NB4 (cell line): ENCODE data around the gene CHST15.

ENCODE experiments used
- DNase-seq: peaks from one replicate; pipeline ENCODE4 v3.0.0; 2010; ENCODE audit warnings: low read depth
- H3K4me3 ChIP-seq: one replicate; pipeline ENCODE4 v1.5.1; 2011; ENCODE audit warnings: mild to moderate bottlenecking, low read depth, low read length, moderate library complexity
- CTCF ChIP-seq: IDR thresholded peaks from one replicate; pipeline ENCODE4 v1.5.1; 2012; ENCODE audit warnings: low read depth, low read length
- MAX ChIP-seq: IDR thresholded peaks from 2 replicates; pipeline ENCODE4 v1.6.1; 2011; ENCODE audit warnings: low read depth, low read length
- MYC ChIP-seq: IDR thresholded peaks from 2 replicates; pipeline ENCODE4 v1.6.1; 2011; ENCODE audit warnings: low read depth, low read length
- POLR2A ChIP-seq: IDR thresholded peaks from 2 replicates; pipeline ENCODE4 v1.6.1; 2011; ENCODE audit warnings: mild to moderate bottlenecking; ENCODE audit not compliant: insufficient read length; ENCODE audit errors: extremely low read depth

Gene CHST15

GRCh38 chr10:124014416-124015154, 78.8 kb downstream of the CHST15 start:
- no peak for TF ChIP-seq CTCF
- no peak for TF ChIP-seq MAX
- TF ChIP-seq MYC = no peak
- TF ChIP-seq POLR2A = no peak
- DNase-seq = no peak
- no peak overlapping the region for H3K4me3 ChIP-seq

GRCh38 chr10:124013916-124014315, 79.5 kb downstream of the CHST15 start:
- no peak for DNase-seq
- TF ChIP-seq MAX = no peak
- TF ChIP-seq CTCF = no peak
- no peak for TF ChIP-seq POLR2A
- TF ChIP-seq MYC = no peak
- H3K4me3 ChIP-seq = no peak overlapping the region

GRCh38 chr10:124012991-124013390, 80.4 kb downstream of the CHST15 start:
- no peak for DNase-seq
- H3K4me3 ChIP-seq = no peak overlapping the region
- TF ChIP-seq CTCF (no peak), MYC (no peak), MAX (no peak), POLR2A (no peak)

GRCh38 chr10:124012583-124012982, 80.8 kb downstream of the CHST15 start:
- TF ChIP-seq MAX (no peak), CTCF (no peak), MYC (no peak), POLR2A (no peak)
- no peak overlapping the region for H3K4me3 ChIP-seq
- no peak for DNase-seq

- DNase-seq = no peak
- no peak for TF ChIP-seq MAX
- TF ChIP-seq CTCF = no peak
- no peak for TF ChIP-seq MYC
- no peak for TF ChIP-seq POLR2A
These were observed 81.3 kb downstream of the CHST15 start for GRCh38 chr10:124012066-124012465.

More at GRCh38 chr10:124012066-124012465, 81.3 kb downstream of the CHST15 start:
- H3K4me3 ChIP-seq = no peak overlapping the region
